Measurements from ENCODE around the gene SDK2.
"Not testable (repeated sequence)": the region's sequence is repeated elsewhere in the genome, so short reads cannot be mapped to it uniquely, and the experiment has no call there.

Gene SDK2

DNA sequence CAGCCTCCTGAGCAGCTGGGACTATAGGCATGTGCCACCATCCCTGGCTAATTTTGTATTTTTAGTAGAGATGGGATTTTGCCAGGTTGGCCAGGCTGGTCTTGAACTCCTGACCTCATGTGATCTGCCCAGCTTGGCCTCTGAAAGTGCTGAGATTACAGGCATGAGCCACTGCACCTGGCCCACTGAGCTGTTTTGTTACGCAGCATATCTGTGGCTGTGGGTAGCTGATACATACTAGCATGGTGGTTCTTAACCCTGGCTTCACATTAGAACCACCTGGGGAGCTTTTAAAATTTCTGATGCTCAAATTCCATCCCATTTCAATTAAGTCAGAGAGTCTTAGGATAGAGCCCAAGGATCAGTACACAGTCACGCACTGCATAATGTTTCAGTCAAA is 190.8 kb downstream of the SDK2 start:
- not testable (repeated sequence) for DNase-seq (ENCODE audit: low spot score)

GRCh38 chr17:73453090-73453489 is 191.2 kb downstream of the SDK2 start:
- DNase-seq (ENCODE audit: low spot score) = no peak

GRCh38 chr17:73452009-73452408 is 192.2 kb downstream of the SDK2 start:
- no peak for DNase-seq (ENCODE audit: low spot score)

- DNase-seq (ENCODE audit: low spot score) = no peak
Observed at GRCh38 chr17:73447319-73447718, 196.9 kb downstream of the SDK2 start.

DNA sequence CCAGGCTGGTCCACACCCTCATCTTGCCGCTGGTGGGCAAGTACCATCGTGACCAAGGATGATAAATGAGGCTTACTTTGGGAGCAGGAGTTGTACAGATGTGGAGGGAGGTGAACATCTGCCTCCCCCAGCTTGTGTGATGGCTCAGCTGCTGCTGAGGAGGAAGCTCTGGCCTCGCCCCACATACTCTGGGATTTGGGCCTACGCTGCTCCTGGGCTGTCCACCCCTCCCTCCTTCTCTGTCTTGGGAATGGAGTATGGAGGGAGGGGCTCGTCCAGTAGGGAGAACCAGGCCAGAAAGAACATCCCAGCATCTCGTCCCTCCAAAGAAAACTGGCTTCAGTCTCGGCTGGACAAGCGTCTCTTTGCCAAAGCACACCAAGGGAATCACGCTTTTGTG is 197.6 kb downstream of the SDK2 start:
- DNase-seq (ENCODE audit: low spot score) = no peak

DNA sequence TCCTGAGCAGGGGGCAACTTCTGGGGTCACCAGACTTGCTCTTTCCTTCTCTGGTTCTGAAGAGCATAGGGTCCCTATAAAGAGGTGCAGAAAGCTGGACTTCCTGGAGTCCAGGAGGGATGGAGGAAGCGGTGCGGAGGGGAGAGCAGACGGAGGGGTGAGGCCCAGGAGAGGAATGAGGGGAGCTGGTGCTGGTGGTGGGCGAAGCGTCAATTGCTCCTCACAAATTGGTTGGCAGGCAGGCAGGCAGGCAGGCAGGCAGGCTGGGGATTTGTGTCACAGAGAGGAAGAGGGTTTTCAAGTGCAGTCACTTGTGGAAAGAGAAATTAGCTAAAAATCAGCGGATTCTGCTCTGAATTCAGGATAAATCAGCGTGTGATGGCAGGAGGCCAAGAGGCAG is 198.8 kb downstream of the SDK2 start:
- no peak for DNase-seq (ENCODE audit: low spot score)

DNA sequence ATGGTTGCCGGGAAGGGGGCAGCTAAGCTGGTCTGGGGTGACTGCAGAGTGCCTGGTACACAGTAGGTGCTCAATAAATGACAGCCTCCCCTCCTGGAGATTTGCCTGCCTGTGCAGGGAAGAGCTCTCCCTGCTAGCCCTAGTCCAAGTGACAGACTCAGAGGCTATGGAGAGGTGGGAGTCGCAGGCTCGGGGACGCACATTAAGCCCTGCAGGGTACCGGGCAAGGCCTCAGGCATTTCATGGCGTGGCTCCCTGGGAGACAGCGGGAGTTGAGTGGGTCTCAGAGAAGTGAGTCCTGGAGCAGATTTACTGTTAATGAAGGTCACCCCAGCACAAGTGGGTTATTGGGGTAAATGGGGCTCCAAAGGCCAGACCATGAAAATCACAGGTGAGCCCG is 200.2 kb downstream of the SDK2 start:
- DNase-seq (ENCODE audit: low spot score) = no peak

DNA sequence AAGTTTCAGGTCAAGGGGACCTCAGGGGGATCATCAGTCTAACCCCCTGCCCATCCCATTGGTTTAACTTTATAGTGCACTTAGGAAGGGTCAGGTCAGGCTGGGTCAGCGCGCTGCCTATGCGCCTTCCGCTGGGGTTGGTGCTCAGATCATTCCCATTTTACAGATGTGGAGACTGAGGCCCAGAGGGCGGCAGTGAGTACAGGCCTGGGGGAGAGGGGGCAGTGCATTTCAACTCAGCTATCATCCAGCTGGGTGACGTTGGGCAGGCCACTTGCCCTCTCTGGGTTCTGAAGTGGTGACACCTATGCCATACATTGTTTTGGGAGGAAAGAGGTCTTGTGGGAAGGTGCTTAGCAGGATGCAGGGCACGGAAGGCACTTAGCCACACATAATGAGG is 204.6 kb downstream of the SDK2 start:
- DNase-seq (ENCODE audit: low spot score) = no peak

- DNase-seq (ENCODE audit: low spot score) = no peak
Observed at GRCh38 chr17:73437826-73438225, 206.4 kb downstream of the SDK2 start.

DNA sequence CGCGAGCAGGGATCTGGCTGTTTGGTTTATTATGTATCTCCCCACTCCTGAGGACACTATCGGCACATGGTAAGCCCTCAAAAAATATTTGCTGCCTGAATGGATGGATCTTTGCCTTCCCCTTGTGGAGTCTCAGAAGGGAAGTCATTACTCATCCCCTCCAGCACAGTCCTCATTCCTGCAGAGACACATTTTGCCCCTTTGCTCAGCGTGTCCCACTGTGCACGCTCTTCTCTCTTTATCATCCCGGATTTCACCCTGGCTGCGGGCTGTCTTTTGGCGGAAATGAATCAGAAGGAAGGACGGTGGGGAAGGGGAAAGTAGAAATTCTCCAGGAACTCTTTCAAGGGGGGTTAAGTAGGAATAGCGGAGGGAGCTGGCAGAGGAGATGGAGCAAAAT is 207.3 kb downstream of the SDK2 start:
- DNase-seq (ENCODE audit: low spot score) = no peak

DNA sequence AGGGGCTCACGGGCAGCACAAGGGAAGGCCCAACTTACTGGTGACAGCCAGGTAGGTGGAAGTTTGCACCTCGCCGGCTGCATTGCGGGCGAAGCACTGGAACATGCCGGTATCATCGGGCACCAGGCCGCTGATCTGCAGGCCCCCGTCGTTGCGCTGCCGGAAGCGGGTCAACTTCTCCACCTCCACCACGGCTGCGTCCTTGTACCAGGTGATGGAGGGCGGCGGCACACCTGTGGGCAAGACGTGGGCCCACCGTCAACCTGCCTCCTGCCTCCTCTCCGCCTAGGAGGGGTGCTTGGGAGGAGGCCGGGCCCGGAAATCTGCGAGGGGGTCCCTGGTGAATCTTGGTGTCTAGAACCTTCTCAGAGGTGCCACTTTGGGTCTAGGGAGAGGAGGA is 208.8 kb downstream of the SDK2 start:
- DNase-seq (ENCODE audit: low spot score) = no peak

DNA sequence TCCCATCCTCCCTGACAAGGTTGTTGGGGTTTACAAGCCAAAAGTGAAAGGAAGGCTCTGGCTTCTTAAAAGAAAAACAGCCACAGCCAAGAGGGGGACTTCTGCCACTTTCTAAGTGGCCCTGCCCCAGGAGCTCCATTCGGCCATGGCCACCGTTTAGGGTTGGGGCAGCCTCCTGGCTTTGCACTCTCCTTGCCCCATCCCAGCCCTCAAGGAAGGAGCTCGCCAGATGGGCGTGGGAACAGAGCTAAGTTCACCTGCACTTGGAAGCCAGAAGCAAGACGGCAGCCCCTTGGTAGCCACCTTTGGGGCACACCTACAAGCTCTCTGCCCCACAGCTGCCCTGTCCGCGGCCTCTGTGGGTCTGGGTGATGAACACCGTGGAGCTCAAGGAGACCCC is 210.1 kb downstream of the SDK2 start:
- no peak for DNase-seq (ENCODE audit: low spot score)

DNA sequence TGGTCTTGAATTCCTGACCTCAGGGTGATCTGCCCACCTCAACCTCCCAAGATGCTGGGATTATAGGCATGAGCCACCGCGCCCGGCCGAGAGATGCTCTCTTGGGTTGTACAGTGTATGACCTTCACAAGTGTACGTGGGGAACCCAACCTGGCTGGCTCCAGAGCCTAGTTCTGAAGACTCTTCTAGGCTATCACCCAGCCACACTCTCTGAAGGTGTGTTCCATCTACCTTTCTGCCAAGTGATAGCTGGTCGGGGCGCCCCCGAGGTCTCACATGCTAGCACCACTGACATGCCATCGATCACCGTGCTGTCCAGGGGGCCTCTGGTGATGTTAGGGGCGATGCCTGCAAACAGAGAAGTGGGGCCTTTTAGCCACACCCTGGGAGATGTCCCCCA is 210.7 kb downstream of the SDK2 start:
- no peak for DNase-seq (ENCODE audit: low spot score)

DNA sequence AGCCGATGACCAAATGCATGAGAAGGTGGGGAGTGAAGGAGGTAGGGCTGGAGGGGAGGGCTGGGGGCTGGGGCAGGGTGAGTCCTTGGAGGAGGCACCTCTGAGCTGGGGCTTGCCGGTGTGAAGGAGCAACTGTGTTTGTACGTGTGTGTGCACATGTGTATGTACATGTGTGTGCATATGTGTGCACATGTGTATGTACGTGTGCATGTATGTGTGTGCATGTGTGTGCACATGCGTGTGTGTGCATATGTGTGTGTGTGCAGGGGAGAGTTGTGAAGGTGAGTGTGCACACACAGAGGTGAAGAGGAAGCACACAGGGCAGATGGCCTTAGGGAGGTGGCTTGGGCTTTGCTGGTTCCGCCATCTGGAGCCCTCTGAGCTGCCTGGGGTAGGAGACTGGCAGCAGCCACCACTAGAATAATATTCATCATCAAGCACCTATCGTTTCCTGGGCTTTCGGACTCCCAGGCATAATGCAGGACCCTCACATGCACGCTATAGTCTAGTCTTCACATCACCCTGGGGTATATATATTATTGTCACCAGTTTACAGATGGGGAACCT is 211.5 kb downstream of the SDK2 start:
- no peak for DNase-seq (ENCODE audit: low spot score)

GRCh38 chr17:73431401-73432205 is 212.6 kb downstream of the SDK2 start:
- no peak for DNase-seq (ENCODE audit: low spot score)

DNA sequence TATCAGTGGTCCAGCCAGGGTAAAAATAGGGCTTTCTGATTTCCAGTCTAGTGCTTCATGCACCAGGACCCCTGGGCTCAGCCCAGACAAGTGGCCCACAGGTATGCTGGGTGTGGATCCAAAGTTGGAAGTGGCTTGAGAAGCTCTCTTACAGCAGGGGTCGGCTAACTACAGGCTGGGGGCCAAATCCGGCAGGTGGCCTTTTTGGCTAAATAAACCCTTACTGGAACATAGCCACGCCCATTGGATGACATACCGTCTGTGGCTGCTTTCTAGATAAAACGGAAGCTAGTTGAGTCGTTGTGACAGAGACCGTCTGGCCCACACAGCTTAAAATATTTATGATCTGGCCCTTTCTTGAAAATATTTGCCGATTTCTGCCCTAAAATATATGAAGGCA is 213.4 kb downstream of the SDK2 start:
- DNase-seq (ENCODE audit: low spot score) = peak; percentile 60

DNA sequence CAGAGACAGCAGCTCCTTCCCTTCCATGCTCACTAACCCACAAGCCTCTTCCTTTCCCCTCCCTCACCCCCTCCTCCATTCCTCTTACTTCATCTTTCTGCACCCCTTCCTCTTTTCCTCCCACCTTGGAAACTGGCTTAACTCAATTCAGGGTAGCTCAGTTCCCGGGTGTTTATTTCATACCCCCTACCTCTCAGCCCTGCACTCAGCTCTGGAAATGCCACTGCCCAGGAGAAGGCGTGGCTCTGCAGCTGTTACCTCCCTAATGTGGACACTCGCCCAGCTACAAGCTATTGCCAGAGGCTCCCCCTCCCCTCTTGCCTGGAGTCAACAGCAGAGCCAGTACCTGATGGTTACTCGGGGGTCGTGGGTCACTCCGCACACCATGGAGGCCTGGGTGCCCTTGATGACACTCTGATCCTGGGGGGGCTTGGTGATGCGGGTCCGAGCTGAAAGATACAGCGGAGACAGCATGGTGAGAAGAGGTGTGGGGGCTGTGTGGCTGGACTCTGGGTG is 214.0 kb downstream of the SDK2 start:
- no peak for DNase-seq (ENCODE audit: low spot score)

- DNase-seq (ENCODE audit: low spot score) = peak; percentile 86
Observed at GRCh38 chr17:73429440-73430164, 214.6 kb downstream of the SDK2 start.

DNA sequence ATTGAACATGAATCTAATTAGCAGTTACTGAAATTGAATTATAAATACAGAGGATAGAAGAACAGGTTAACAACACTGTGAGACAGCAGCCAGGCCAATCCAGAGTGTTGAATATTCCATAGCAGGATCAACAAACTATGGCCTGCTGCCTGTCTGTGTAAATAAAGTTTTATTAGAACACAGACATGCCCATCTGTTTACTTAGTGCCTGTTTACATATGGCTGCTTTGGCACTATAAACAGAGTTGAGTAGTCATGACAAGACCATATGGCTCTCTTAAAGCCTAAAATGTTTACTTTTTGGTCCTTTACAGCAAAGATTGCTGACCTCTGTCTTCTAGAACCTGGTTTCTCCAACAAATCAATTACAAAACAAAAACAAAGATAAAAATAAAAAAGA is 217.0 kb downstream of the SDK2 start:
- no peak for DNase-seq (ENCODE audit: low spot score)

- no peak for DNase-seq (ENCODE audit: low spot score)
Observed at GRCh38 chr17:73424571-73424970, 219.7 kb downstream of the SDK2 start.

DNA sequence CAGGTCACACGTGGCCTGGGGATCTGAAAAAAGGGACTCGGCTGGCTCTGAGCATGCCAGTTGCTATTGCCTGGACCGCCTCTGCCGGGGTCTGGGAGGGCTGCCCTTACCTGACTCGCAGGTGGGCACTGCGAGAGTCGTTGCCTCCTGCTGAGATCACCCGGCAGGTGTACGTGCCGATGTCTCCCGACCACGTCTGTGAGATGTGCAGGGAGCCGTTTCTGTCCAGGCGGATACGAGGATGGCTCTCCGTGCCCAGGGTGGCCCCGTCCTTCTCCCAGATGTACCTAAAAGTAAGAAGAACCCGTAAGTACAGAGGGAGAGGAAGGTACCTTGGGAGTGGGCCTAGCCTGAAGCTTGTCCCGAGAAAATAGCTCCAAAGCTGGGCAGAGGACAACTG is 220.4 kb downstream of the SDK2 start:
- no peak for DNase-seq (ENCODE audit: low spot score)

DNA sequence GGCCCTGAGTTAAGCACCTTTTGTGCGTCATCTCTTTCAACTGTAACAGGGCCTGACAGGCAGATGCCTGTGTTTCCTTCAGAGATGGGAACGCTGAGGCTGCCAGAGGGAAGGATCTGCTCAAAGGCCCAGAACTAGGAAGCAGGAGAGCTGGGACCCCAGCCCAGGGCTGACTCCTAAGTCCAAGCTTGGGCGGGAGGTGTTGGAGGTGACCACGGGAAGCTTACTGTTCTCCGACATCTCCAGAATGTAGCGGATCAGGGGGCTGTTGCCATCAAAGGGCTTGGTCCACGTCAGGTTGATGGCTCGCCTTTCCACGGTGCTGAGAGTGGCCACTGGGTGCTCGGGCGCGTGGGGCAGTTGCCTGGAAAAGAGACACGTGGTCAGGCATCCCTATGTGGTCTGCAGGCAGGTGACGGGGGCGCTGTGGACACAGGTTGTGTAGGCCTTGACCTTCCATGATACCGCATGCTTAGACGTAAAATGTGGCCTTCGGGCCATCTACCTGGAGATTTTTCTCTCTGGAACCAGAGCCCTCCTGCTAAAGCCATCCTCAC is 221.0 kb downstream of the SDK2 start:
- no peak for DNase-seq (ENCODE audit: low spot score)

DNA sequence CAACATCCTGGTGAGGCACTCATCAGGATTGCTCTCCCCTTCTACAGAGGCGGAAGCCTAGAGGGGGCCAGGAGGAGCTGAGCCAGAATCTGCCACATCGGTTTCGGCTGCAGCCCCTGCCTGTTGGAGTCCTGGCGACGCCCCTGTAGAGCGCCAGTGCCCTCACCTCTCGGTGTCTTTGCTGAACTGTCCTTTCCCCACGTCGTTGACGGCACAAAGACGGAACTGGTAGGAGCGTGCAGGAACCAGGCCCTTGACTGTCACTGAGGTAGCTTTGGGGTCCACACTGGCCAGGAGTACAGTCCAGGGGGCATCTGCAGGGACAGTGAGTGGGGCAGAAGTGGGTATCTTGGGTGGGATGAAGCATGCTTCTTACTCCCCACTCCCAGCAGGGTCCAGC is 222.1 kb downstream of the SDK2 start:
- no peak for DNase-seq (ENCODE audit: low spot score)
